ENCODE measurements around the gene MAL. TPM values are rescaled to one million over a fixed set of nuclear protein-coding genes. Genes with fewer than 3 reads are reported as not detected.

MAL gene
- total RNA-seq, 1 experiment from 2014 or later: 0.80 TPM

DNA sequence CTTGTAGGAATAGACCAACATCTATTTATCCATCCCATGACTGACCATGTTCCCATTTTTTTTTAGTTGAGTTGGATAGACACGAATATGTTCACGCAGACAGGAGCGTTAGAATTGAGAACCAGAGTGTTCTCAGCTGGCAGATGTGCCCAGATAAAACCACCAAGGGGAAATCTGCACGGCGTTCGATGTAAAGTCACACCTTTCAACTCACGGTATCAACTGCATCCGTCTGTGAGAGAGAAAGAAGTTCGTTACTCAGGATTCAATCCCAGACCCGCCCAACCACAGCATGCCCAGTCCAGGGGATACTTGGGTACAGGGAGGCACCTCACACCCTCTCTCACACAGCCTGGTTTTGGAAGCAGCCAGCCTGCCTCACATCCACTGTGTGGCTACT, 26.1 kb downstream of the MAL start:
- no peak overlapping the region for H3K4me3 ChIP-seq (ENCODE audit: insufficient read depth, low read depth, low read length)
- H3K27me3 ChIP-seq (ENCODE audit: control insufficient read depth, insufficient read depth, low read length): 0 out of 2 replicates have a peak, but pooled peaks cover 2% of the 10 kb centered on the region
- no peaks in the 10 kb centered on the region for H3K36me3 ChIP-seq (replicated peaks; ENCODE audit: control insufficient read depth, insufficient read depth, low read length)
- DNase-seq: no peak

GRCh38 chr2:95052307-95052706, 26.8 kb downstream of the MAL start:
- 0 out of 2 replicates have a peak, but pooled peaks cover 2% of the 10 kb centered on the region for H3K27me3 ChIP-seq (ENCODE audit: control insufficient read depth, insufficient read depth, low read length)
- no peak for DNase-seq
- H3K4me3 ChIP-seq (ENCODE audit: insufficient read depth, low read depth, low read length): no peak overlapping the region
- no peaks in the 10 kb centered on the region for H3K36me3 ChIP-seq (replicated peaks; ENCODE audit: control insufficient read depth, insufficient read depth, low read length)

DNA sequence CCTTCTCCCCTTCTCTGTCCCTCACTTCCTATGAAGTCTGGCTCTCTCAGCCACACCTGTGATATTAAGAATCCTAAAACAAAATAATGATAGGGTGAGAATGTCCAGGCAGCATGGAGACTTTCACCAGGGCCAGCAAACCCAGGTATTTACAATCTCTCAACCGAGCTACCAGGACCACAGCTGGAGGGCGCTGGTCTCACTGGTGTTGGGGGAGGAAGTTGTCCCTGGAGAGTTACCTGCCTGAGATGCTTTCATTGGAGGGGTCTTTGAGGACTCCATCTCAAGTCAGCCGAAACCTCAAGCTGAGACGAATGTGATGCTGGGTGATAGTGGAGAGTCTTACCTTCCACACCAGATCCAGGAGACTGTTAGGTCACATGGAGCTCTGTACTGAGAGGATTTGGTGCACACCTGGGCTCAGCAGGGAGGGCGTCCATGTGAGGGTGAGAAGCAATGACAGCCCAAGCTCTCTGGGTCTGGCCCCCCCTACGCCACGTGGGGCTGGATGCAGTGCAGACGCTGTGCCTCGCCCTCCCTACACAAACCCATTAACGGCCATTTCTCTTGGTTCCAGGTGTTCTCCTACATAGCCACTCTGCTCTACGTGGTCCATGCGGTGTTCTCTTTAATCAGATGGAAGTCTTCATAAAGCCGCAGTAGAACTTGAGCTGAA, 27.4 kb downstream of the MAL start:
- Histone ChIP-seq H3K4me3 (ENCODE audit: insufficient read depth, low read depth, low read length) (no peak overlapping the region), H3K27me3 (ENCODE audit: control insufficient read depth, insufficient read depth, low read length) (0 out of 2 replicates have a peak, but pooled peaks cover 2% of the 10 kb centered on the region), H3K36me3 (replicated peaks; ENCODE audit: control insufficient read depth, insufficient read depth, low read length) (no peaks in the 10 kb centered on the region)
- no peak for DNase-seq

DNA sequence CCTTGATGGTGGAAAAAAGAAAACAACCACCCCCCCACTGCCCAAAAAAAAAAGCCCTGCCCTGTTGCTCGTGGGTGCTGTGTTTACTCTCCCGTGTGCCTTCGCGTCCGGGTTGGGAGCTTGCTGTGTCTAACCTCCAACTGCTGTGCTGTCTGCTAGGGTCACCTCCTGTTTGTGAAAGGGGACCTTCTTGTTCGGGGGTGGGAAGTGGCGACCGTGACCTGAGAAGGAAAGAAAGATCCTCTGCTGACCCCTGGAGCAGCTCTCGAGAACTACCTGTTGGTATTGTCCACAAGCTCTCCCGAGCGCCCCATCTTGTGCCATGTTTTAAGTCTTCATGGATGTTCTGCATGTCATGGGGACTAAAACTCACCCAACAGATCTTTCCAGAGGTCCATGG, 28.0 kb downstream of the MAL start:
- Histone ChIP-seq H3K4me3 (ENCODE audit: insufficient read depth, low read depth, low read length) (no peak overlapping the region), H3K27me3 (ENCODE audit: control insufficient read depth, insufficient read depth, low read length) (0 out of 2 replicates have a peak, but pooled peaks cover 2% of the 10 kb centered on the region), H3K36me3 (replicated peaks; ENCODE audit: control insufficient read depth, insufficient read depth, low read length) (no peaks in the 10 kb centered on the region)
- peak; percentile 86 for DNase-seq

GRCh38 chr2:95054016-95054415, 28.5 kb downstream of the MAL start:
- no peaks in the 10 kb centered on the region for H3K36me3 ChIP-seq (replicated peaks; ENCODE audit: control insufficient read depth, insufficient read depth, low read length)
- H3K27me3 ChIP-seq (ENCODE audit: control insufficient read depth, insufficient read depth, low read length): 0 out of 2 replicates have a peak, but pooled peaks cover 2% of the 10 kb centered on the region
- DNase-seq: no peak
- H3K4me3 ChIP-seq (ENCODE audit: insufficient read depth, low read depth, low read length): no peak overlapping the region

- DNase-seq: no peak
- Histone ChIP-seq H3K27me3 (ENCODE audit: control insufficient read depth, insufficient read depth, low read length) (0 out of 2 replicates have a peak, but pooled peaks cover 2% of the 10 kb centered on the region), H3K4me3 (ENCODE audit: insufficient read depth, low read depth, low read length) (no peak overlapping the region), H3K36me3 (replicated peaks; ENCODE audit: control insufficient read depth, insufficient read depth, low read length) (no peaks in the 10 kb centered on the region)
Observed at GRCh38 chr2:95055262-95055661, 29.8 kb downstream of the MAL start.

DNA sequence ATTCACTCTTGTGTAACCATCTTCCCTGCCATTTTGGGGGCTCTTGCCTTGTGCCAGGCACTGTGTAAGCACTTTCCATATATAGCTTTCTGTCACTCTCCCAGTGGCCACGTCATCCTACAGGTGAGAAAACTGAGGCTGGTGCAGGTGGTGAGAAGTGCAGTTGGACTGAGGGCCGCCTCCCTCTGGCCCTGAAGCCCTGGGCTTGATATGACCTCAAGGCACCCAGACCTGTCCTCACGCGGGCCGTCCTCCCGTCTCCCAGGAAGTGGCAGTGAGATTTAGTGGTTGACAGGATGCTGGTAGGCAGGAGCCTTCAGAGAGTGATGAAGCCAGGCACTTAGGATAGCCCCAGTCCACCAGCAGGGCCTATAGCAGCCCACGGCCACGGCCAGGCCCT, 30.5 kb downstream of the MAL start:
- H3K36me3 ChIP-seq (replicated peaks; ENCODE audit: control insufficient read depth, insufficient read depth, low read length): no peaks in the 10 kb centered on the region

DNA sequence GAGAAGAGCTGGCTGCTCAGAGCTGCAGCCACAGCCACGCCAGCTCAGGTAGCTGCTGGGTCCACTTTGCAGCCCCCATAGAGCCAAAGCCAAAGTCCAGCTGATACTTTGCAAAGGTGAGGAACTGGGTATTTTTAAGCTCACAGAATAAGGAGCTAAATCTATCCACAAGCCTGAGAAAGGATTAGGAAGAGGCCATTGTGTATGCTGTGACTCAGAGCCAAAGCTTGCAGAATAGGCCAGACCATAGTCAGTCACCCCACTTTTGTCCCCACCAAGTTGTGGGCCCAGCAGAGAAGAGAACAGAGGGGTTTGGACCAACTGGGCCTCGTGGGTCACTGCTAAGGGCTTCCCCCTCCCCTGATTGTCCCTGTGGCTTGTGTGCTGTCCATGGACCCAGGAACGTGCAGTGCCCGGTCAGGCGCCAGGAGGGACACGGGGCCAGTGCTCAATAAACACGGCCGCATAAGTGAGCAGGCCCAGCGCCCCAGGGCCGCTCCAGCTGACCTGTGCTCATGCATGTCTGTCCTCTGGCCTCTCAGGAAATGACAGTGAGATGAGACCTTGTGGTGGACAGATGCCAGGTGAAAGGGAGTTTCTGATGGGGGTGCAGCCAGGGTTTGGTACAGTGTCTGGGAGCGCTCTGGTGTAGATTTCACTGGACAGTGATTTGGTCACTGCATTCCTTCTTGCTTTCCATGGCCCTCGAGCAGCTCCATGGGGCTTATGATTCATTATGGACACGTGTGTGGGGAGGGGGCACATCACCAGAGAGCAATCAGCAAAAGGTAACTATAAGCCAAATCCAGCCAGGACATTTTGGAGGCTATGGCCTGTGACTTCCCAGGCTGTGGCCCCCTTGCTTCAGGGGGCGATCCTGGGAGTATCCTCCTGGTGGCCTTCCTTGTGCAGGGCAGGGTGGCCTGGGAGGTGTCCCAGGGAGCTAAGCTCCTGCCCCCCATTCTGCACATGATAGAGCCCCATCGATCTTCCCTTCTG, 31.3 kb downstream of the MAL start:
- DNase-seq: peak; percentile 51
- Histone ChIP-seq H3K27me3 (ENCODE audit: control insufficient read depth, insufficient read depth, low read length) (0 out of 2 replicates have a peak, but pooled peaks cover 2% of the 10 kb centered on the region), H3K4me3 (ENCODE audit: insufficient read depth, low read depth, low read length) (no peak overlapping the region), H3K36me3 (replicated peaks; ENCODE audit: control insufficient read depth, insufficient read depth, low read length) (no peaks in the 10 kb centered on the region)

More for the DNA sequence above, 30.5 kb downstream of the MAL start:
- H3K4me3 ChIP-seq (ENCODE audit: insufficient read depth, low read depth, low read length): no peak overlapping the region
- no peak for DNase-seq
- 0 out of 2 replicates have a peak, but pooled peaks cover 2% of the 10 kb centered on the region for H3K27me3 ChIP-seq (ENCODE audit: control insufficient read depth, insufficient read depth, low read length)

- Histone ChIP-seq H3K27me3 (ENCODE audit: control insufficient read depth, insufficient read depth, low read length) (0 out of 2 replicates have a peak, but pooled peaks cover 2% of the 10 kb centered on the region), H3K4me3 (ENCODE audit: insufficient read depth, low read depth, low read length) (no peak overlapping the region), H3K36me3 (replicated peaks; ENCODE audit: control insufficient read depth, insufficient read depth, low read length) (no peaks in the 10 kb centered on the region)
- peak; percentile 25 for DNase-seq
Observed at GRCh38 chr2:95057535-95058370, 32.2 kb downstream of the MAL start.

- peak; percentile 37 for DNase-seq
- no peaks in the 10 kb centered on the region for H3K27me3 ChIP-seq (ENCODE audit: control insufficient read depth, insufficient read depth, low read length)
- no peak overlapping the region for H3K4me3 ChIP-seq (ENCODE audit: insufficient read depth, low read depth, low read length)
- H3K36me3 ChIP-seq (replicated peaks; ENCODE audit: control insufficient read depth, insufficient read depth, low read length): no peaks in the 10 kb centered on the region
Observed at GRCh38 chr2:95058466-95058988, 33.0 kb downstream of the MAL start.

- no peaks in the 10 kb centered on the region for H3K27me3 ChIP-seq (ENCODE audit: control insufficient read depth, insufficient read depth, low read length)
- peak; percentile 48 for DNase-seq
- H3K4me3 ChIP-seq (ENCODE audit: insufficient read depth, low read depth, low read length): no peak overlapping the region
- H3K36me3 ChIP-seq (replicated peaks; ENCODE audit: control insufficient read depth, insufficient read depth, low read length): no peaks in the 10 kb centered on the region
Observed at GRCh38 chr2:95058989-95059641, 33.6 kb downstream of the MAL start.

DNA sequence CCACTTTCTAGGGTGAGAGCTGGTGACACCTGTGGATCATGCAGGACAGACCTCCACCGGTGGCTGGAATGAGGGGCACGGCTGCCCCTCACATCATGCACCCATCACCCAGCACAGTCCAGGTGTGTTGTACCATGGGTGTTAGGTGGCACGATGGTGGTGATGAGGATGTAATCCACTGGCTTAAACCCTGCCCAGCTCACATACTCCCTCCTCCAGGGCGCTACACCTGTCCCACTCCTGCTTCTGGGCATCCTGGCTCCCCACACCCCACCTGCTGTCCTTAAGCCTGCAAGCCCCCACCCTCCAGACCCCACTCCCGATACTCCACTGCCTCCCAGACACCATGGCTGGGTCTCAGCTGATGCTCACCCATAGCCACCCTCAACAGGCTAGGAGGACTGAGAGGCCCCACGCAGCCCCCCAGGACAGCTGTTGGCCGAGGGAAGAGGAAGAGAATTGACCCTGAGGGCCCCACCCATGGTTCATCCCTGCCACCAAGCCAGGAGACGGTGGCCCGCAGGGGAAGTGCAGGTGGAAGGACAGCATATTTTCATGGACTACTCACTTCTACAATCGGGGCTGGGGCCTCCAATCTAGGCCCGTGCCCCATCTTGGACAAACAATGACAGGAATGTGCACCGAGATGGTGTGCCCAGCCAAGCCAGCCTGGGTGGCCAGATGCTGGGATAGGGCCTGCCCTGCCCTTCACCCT, 34.3 kb downstream of the MAL start:
- DNase-seq: peak; percentile 31
- Histone ChIP-seq H3K27me3 (ENCODE audit: control insufficient read depth, insufficient read depth, low read length) (no peaks in the 10 kb centered on the region), H3K36me3 (replicated peaks; ENCODE audit: control insufficient read depth, insufficient read depth, low read length) (no peaks in the 10 kb centered on the region), H3K4me3 (ENCODE audit: insufficient read depth, low read depth, low read length) (no peak overlapping the region)
